Measurements from ENCODE around the gene DLG2. TPM values are rescaled to one million over a fixed set of nuclear protein-coding genes. Genes with fewer than 3 reads are reported as not detected.

Gene DLG2
- total and polyA plus RNA-seq, 9 of the 15 experiments (the other 6 are each of a cell fraction or from before 2014, with no cell fraction given) = 0.52 to 1.6 (median 0.95) TPM

DNA sequence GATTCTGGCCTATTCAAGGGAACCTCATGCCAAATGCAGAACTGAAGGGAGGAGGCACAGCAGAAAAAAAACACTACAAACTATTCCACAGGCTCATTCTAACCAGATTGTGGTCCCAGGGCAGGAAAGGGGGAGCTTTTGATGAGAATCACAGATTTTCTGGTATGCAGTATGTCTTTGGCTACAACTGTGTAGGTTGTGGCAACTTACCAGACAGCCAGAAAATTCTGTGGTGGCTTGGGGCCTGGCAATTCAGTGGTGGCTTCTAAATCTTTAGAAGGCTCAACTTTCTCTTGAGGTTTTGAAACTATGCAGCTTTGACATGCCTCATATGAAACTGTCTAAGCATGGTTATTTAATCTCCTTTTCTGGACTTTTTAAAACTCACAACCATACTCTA, 1490.2 kb downstream of the DLG2 start (continued):
- TF ChIP-seq, protein P1, sequence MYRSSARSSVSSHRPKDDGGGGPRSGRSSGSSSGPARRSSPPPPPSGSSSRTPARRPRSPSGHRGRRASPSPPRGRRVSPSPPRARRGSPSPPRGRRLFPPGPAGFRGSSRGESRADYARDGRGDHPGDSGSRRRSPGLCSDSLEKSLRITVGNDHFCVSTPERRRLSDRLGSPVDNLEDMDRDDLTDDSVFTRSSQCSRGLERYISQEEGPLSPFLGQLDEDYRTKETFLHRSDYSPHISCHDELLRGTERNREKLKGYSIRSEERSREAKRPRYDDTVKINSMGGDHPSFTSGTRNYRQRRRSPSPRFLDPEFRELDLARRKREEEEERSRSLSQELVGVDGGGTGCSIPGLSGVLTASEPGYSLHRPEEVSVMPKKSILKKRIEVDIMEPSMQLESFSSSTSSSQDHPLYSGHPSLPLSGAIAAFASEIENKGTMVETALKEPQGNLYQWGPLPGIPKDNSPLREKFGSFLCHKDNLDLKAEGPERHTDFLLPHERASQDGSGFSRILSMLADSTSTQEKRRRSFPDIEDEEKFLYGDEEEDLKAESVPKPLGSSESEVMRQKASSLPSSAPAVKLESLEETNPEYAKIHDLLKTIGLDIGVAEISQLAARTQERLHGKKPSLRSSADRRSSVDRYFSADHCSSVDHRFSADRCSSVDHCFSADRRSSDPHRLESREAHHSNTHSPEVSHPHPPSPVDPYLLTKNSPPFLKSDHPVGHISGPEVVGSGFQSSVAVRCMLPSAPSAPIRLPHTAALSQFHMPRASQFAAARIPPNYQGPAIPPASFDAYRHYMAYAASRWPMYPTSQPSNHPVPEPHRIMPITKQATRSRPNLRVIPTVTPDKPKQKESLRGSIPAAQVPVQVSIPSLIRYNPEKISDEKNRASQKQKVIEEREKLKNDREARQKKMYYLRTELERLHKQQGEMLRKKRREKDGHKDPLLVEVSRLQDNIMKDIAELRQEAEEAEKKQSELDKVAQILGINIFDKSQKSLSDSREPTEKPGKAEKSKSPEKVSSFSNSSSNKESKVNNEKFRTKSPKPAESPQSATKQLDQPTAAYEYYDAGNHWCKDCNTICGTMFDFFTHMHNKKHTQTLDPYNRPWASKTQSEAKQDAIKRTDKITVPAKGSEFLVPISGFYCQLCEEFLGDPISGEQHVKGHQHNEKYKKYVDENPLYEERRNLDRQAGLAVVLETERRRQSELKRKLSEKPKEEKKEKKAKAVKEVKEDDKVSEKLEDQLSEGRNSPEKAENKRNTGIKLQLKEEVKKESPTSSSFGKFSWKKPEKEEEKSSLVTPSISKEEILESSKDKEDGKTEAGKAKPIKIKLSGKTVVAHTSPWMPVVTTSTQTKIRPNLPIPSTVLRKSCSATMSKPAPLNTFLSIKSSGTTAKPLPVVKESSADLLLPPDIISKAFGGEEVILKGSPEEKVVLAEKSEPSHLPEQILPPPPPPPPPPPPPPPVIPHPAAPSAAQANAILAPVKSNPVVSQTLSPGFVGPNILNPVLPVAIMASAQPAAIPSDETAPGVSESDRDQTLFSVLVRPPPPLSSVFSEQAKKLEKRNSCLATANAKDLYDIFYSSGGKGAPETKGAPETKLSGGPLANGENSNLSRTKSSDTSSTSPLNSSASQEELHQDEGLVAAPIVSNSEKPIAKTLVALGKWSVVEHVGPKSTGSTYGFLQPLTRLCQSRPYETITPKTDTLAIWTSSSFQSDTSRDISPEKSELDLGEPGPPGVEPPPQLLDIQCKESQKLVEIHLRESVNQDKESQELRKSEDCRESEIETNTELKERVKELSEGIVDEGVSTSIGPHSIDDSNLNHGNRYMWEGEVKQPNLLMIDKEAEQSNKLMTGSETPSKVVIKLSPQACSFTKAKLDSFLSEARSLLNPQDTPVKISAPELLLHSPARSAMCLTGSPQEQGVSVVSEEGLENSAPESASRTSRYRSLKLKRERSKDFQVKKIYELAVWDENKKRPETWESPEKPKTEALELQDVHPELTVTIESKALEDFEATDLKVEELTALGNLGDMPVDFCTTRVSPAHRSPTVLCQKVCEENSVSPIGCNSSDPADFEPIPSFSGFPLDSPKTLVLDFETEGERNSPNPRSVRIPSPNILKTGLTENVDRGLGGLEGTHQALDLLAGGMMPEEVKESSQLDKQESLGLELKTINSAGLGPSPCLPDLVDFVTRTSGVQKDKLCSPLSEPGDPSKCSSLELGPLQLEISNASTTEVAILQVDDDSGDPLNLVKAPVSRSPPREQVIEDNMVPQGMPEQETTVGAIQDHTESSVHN (IDR thresholded peaks at IDR 0.05; ENCODE audit: borderline replicate concordance in 1 of 2, low read depth in 1 of 2) = no peak
- TF ChIP-seq ZNF408 (CRISPR knock-in tag; IDR thresholded peaks at IDR 0.05; ENCODE audit: low read depth) = no peak
- TF ChIP-seq ZNF766 (CRISPR knock-in tag; conservative IDR thresholded peaks at IDR 0.05) = no peak

Measured in K562 (cell line).